Measurements from ENCODE around the gene NRG3.

NRG3 gene

DNA sequence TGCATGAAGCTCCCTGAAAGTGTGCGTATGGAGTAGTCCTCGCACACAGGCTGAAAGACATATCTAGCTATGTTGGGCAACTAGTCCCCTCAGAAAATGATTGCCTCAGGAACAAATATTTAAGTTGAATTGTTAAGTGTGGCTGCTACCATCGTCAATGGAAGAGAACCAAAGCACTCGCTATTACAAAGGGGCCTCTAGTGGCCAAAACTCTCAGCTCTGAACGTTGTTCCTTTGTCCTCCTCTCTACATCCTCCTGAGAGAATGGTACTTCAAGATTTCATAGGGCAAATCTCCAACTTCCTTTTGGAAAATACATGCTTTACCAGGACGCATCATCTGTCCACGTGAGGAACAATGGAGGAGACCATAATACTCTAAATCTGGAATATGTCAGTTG is 209.9 kb downstream of the NRG3 start:
- no peak for TF ChIP-seq JUND (IDR thresholded peaks at IDR 0.05; ENCODE audit: low read depth)
- in situ Hi-C loops (cut with HindIII; ENCODE audit: low pct_unique_long_range_greater_than_20kb, low sequenced_read_pairs) = no loop called here
- peak in 1 of 2 experiments; percentile 32 for DNase-seq (ENCODE audit: low read depth in 1 of 2, low spot score in 1 of 2)

DNA sequence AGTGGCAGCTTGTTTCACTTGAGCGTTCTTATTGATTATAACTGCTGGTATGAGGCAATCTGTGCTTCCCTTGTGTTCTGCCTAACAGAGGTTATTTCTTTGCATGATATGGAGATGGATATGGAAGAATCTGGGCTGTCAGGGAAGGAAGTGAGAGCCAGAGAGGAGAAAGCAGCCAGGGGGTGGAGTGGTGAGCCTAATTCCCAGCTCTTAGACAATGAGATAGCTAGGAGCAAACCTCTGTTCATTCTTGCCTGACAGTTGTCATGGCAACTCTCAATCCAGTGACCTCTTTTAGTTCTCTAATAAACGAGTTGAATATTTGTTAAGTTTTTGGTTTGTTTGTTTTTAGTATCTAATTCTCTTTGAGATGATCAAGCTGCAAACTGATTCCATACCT is 214.3 kb downstream of the NRG3 start:
- TF ChIP-seq JUND (IDR thresholded peaks at IDR 0.05; ENCODE audit: low read depth) = no peak
- in situ Hi-C loops (cut with HindIII; ENCODE audit: low pct_unique_long_range_greater_than_20kb, low sequenced_read_pairs) = no loop called here
- DNase-seq (ENCODE audit: low read depth in 1 of 2, low spot score in 1 of 2) = no peak

- in situ Hi-C loops (cut with HindIII; ENCODE audit: low pct_unique_long_range_greater_than_20kb, low sequenced_read_pairs) = no loop called here
- TF ChIP-seq JUND (IDR thresholded peaks at IDR 0.05; ENCODE audit: low read depth) = no peak
- no peak for DNase-seq (ENCODE audit: low read depth in 1 of 2, low spot score in 1 of 2)
Observed at GRCh38 chr10:82091413-82091812, 216.4 kb downstream of the NRG3 start.

DNA sequence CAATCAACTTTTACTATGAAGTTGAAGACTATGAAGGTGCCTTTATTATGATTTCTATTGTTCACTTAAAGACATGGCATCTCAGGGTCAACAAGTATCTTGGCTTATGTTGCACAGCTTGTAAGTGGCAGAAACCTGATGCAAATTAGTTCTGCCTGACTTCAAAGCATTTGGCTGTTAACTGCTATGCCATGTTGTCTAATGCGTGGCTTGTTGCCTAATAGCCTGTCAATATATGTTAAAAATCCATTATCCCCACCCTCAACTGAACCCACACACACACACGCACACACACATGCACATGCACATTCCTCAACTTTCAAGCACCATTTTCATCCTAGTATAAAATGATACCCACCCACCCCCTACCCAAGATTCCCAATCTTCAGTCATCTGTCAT is 217.1 kb downstream of the NRG3 start:
- no peak for TF ChIP-seq JUND (IDR thresholded peaks at IDR 0.05; ENCODE audit: low read depth)
- DNase-seq (ENCODE audit: low read depth in 1 of 2, low spot score in 1 of 2) = no peak
- in situ Hi-C loops (cut with HindIII; ENCODE audit: low pct_unique_long_range_greater_than_20kb, low sequenced_read_pairs) = no loop called here

DNA sequence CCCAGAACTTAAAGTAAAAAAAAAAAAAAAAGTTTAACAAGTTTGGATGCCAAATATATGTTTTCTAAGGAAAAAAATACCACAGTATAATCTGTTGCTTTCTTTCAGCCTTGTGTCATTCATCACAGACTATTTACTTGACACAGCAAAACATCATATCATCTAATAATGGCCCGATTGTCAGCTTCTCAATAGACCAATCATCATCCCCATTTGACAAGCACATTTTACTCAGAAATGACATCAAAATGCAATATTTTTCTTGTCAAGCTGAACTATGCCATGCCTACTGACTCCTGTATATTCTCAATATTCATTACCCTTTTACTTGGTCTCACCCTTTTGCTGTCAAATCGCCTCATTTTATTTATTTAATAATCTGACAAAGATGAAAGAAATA is 249.7 kb downstream of the NRG3 start:
- DNase-seq (ENCODE audit: low read depth in 1 of 2, low spot score in 1 of 2) = no peak
- TF ChIP-seq JUND (IDR thresholded peaks at IDR 0.05; ENCODE audit: low read depth) = no peak
- in situ Hi-C loops (cut with HindIII; ENCODE audit: low pct_unique_long_range_greater_than_20kb, low sequenced_read_pairs) = no loop called here

GRCh38 chr10:82128527-82128926 is 253.5 kb downstream of the NRG3 start:
- in situ Hi-C loops (cut with HindIII; ENCODE audit: low pct_unique_long_range_greater_than_20kb, low sequenced_read_pairs) = no loop called here
- DNase-seq (ENCODE audit: low read depth in 1 of 2, low spot score in 1 of 2) = no peak
- no peak for TF ChIP-seq JUND (IDR thresholded peaks at IDR 0.05; ENCODE audit: low read depth)

- in situ Hi-C loops (cut with HindIII; ENCODE audit: low pct_unique_long_range_greater_than_20kb, low sequenced_read_pairs) = no loop called here
- DNase-seq (ENCODE audit: low read depth in 1 of 2, low spot score in 1 of 2) = no peak
- no peak for TF ChIP-seq JUND (IDR thresholded peaks at IDR 0.05; ENCODE audit: low read depth)
Observed at GRCh38 chr10:82136103-82136502, 261.1 kb downstream of the NRG3 start.

GRCh38 chr10:82144153-82144552 is 269.2 kb downstream of the NRG3 start:
- no peak for TF ChIP-seq JUND (IDR thresholded peaks at IDR 0.05; ENCODE audit: low read depth)
- DNase-seq (ENCODE audit: low read depth in 1 of 2, low spot score in 1 of 2) = no peak
- in situ Hi-C loops (cut with HindIII; ENCODE audit: low pct_unique_long_range_greater_than_20kb, low sequenced_read_pairs) = no loop called here

- in situ Hi-C loops (cut with HindIII; ENCODE audit: low pct_unique_long_range_greater_than_20kb, low sequenced_read_pairs) = no loop called here
- no peak for TF ChIP-seq JUND (IDR thresholded peaks at IDR 0.05; ENCODE audit: low read depth)
- no peak for DNase-seq (ENCODE audit: low read depth in 1 of 2, low spot score in 1 of 2)
Observed at GRCh38 chr10:82148764-82149163, 273.8 kb downstream of the NRG3 start.

GRCh38 chr10:82149674-82150073 is 274.7 kb downstream of the NRG3 start:
- DNase-seq (ENCODE audit: low read depth in 1 of 2, low spot score in 1 of 2) = no peak
- in situ Hi-C loops (cut with HindIII; ENCODE audit: low pct_unique_long_range_greater_than_20kb, low sequenced_read_pairs) = no loop called here
- TF ChIP-seq JUND (IDR thresholded peaks at IDR 0.05; ENCODE audit: low read depth) = no peak

- in situ Hi-C loops (cut with HindIII; ENCODE audit: low pct_unique_long_range_greater_than_20kb, low sequenced_read_pairs) = no loop called here
- no peak for TF ChIP-seq JUND (IDR thresholded peaks at IDR 0.05; ENCODE audit: low read depth)
- DNase-seq (ENCODE audit: low read depth in 1 of 2, low spot score in 1 of 2) = peak in 1 of 2 experiments; percentile 59
Observed at GRCh38 chr10:82150123-82150900, 275.3 kb downstream of the NRG3 start.

DNA sequence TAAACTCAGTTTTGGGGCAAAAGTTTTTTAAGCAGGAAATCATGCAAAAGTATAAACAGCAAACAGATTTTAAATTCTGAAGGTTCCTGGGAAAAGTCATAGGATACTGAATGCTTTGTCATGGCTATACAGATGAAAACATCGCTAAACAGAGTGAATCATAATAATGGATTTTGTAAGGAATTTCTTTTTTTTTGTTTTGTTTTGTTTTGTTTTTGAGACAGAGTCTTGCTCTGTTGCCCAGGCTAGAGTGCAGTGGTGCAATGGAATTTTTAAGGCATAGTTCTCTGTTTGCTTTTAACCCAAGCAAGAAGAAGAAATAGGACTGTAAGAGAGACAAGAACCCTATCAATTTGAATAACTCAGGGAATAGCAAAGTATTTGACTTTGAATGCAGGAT is 285.3 kb downstream of the NRG3 start:
- DNase-seq (ENCODE audit: low read depth in 1 of 2, low spot score in 1 of 2) = no peak
- TF ChIP-seq JUND (IDR thresholded peaks at IDR 0.05; ENCODE audit: low read depth) = no peak
- in situ Hi-C loops (cut with HindIII; ENCODE audit: low pct_unique_long_range_greater_than_20kb, low sequenced_read_pairs) = no loop called here

DNA sequence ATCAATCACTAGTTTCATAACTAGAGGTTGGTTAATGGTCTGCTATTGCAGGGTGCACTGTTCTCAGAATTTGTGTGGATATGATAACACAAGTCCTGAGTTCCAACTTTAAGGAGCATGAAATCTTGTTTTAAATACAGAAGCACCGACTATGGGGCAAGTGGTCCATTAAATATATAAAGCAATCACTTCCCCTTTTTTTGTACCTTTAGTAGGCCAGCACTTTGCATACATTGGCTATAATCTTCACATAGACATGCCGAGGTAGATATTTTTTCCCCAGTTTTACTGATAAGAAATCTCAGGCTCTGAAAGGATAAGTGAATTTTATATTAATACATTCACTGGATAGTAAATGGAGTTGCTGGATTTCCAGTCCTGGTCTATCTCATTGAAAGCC is 286.3 kb downstream of the NRG3 start:
- in situ Hi-C loops (cut with HindIII; ENCODE audit: low pct_unique_long_range_greater_than_20kb, low sequenced_read_pairs) = no loop called here
- TF ChIP-seq JUND (IDR thresholded peaks at IDR 0.05; ENCODE audit: low read depth) = no peak
- DNase-seq (ENCODE audit: low read depth in 1 of 2, low spot score in 1 of 2) = no peak

Data from T47D (cell line).